ENCODE measurements around the gene AHSP.
"Not testable (repeated sequence)": the region's sequence is repeated elsewhere in the genome, so short reads cannot be mapped to it uniquely, and the experiment has no call there.

The AHSP gene

GRCh38 chr16:31532120-31532519, 4.4 kb downstream of the AHSP start:
- no peak for DNase-seq

DNA sequence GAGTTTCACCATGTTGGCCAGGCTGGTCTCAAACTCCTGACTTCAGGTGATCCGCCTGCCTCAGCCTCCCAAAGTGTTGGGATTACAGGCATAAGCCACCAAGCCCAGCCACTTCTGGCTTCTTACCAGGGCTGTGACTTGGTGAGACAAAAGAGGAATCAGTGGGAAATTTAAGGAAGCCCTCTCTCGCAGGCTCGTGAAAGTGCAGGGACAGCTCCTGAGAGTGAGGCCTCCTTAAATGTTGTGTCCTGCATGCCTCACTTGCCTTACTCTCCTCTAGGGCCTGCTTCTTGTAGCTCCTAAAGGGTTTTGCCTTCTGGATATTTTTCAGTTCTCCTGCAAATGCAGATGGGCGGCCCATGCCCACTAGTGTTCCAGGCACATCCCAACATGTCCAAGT, 5.2 kb downstream of the AHSP start:
- no peak for DNase-seq

GRCh38 chr16:31535737-31536136, 8.0 kb downstream of the AHSP start:
- no peak for DNase-seq

- no peak for DNase-seq
Measured at GRCh38 chr16:31536804-31537361, 9.2 kb downstream of the AHSP start.

DNA sequence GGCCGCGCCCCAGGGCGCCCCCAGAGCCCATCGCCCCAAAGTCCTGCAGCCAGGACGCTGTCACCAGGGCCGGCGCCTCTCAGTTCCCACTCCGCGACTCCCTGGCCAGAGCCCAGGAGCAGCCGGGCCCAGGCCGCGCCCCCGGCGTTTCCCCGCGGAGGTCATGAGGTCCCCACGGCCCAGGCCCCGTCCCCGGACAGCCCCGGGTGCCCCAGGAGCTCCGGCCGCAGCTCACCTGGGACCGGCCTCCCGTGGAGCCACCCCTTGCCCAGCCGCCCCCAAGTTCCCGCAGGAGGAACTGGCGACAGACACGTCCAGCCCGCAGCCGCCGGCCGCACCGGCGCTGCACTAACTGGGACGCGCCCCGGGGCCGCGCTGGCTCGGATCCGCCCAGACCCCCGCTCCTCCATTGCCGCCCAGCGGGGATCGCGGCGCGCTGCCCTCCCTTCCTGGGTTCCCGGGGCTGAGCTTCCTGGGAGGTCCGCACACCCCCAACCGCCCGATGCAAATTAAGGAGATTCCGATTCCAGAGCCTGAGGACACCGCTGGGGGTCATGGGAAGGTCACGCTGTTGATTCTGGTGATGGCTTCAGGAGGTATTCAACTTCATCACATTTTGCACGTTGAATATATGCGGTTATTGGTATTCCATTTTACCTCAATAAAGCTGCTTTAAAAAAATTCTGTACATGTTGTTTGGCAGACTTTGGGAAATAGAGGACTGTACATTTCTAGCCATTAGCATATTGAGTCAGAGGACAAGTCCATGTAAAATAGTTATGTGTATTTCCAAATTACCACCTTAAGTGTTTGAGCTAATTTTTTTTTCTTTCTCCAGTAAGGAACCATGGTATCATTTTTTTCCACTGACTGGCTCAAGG, 9.9 kb downstream of the AHSP start:
- DNase-seq, result no peak

GRCh38 chr16:31538243-31538598, 10.5 kb downstream of the AHSP start:
- DNase-seq, result not testable (repeated sequence)

DNA sequence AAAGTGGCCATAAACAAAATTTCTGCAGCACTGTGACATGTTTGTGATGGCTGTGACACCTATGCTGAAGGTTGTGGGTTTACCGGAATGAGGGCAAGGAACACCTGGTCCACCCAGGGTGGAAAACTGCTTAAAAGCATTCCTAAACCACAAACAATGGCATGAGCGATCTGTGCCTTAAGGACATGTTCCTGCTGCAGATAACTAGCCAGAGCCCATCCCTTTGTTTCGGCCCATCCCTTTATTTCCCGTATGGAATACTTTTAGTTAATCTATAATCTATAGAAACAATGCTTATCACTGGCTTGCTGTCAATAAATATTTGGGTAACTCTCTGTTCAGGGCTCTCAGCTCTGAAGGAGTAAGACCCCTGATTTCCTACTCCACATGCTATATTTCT, 12.1 kb downstream of the AHSP start:
- not testable (repeated sequence) for DNase-seq

DNA sequence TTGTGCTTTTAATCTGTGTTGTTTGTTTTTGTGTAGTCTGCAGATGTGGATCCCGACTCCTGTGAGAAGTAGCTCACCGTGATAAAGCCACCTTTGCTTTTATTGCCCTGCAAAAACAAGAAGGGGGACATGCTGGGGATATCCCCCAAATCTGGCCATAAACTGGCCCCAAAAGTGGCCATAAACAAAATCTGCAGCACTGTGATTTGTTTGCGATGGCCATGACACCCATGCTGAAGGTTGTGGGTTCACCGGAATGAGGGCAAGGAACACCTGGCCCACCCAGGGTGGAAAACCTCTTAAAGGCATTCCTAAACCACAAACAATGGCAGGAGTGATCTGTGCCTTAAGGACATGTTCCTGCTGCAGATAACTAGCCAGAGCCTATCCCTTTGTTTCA, 15.1 kb downstream of the AHSP start:
- no peak for DNase-seq

- no peak for DNase-seq
Measured at GRCh38 chr16:31561426-31562233, 33.9 kb downstream of the AHSP start.

DNA sequence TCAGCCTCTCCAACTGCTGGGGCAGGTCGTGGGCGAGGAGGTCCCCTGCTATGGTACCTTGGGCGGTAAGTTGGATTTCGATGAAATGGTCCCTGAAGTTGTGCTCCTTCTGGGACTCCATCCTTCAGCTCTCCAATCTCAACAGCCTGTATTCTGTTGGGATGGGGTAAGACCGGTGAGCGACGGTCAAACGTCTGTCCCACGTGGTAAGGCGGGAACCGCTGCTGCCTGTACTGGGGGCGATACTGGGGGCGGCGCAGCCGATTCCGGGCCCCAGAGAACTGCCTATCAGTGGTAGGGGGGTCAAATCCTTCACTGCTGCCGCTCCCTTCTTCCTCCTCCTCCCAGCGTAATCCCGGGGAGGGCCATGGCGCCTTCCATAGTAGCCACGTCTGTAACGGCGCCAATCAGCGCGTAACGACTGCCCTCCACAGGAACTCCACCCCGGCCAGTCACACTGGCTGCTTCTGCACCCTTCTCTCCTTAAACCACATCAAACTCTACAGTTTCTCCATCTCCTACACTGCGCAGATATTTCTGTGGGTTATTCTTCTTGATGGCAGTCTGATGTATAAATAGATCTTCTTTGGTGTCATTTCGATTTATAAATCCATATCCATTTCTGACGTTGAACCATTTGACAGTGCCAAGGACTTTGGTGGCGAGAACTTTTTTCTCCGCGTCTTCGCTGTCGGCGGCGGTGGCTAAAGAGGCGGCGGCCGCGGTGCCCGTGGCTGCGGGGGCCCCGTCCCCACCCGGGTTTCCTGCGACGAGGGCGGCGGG, 41.1 kb downstream of the AHSP start:
- DNase-seq, result no peak

- DNase-seq, result no peak
Measured at GRCh38 chr16:31569360-31569717, 41.6 kb downstream of the AHSP start.

DNA sequence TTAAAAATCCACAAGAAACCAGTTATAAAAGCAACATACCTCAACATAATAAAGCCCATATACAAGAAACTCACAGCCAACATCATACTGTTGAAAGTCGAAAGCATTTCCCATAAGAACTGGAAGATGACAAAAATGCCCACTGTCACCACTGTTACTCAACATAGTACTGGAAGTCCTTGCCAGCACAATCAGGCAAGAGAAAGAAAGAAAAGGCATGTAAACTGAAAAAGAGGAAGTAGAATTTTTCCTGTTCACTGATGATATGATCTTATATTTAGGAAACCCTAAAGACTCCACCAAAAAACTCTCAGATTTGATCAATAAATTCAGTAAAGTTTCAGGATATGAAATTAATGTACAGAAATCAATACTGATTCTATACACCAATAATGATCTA, 45.1 kb downstream of the AHSP start:
- no peak for DNase-seq

DNA sequence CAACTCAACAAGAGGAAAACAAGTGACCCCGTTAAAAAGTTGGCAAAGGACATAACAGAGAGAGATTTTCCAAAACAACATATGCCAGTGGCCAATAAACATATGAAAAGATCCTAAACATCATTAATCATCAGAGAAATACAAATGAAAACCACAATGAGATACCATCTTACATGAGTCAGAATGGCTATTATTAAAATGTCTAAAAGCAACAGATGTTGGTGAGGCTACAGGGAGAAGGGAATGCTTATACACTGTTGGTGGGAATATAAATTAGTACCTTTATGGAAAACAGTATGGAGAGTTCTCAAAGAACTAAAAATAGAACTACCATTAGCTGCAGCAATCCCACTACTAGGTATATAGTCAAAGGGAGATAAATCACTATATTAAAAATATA, 46.5 kb downstream of the AHSP start:
- not testable (repeated sequence) for DNase-seq

DNA sequence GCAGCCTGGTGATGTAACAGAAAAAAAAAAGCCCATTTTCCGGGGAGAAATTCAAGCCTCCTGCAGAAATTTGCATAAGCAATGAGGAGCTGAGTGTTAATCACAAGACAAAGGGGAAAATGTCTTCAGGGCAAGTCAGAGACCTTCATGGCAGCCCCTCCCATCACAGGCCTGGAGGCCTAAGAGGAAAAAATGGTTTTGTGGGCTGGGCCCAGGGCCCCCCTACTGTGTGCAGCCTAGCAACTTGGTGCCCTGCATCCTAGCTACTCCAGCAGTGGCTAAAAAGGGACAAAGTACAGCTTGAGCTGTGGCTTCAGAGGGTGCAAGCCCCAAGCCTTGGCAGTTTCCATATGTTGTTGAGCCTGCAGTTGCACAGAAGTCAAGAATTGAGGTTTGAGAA, 49.7 kb downstream of the AHSP start:
- DNase-seq, result no peak
